ENCODE data around the gene NOL7. TPM values are rescaled to one million over a fixed set of nuclear protein-coding genes. Genes with fewer than 3 reads are reported as not detected.

The NOL7 gene
- total RNA-seq, 4 donors from 2014 or later, result 63.5 to 87.1 (median 77.7) TPM

- no peak for ATAC-seq (ENCODE audit: low FRiP score)
- no peak for DNase-seq (ENCODE audit: low spot score)
- no peak for TF ChIP-seq CTCF (IDR thresholded peaks at IDR 0.05)
Observed at GRCh38 chr6:13668291-13668928, 53.3 kb downstream of the NOL7 start.

GRCh38 chr6:13669476-13669875, 54.3 kb downstream of the NOL7 start:
- no peak for TF ChIP-seq CTCF (IDR thresholded peaks at IDR 0.05)
- DNase-seq (ENCODE audit: low spot score) (no peak), ATAC-seq (ENCODE audit: low FRiP score) (no peak)

Other genes with a start within 250 kb of the NOL7 start
- gene GFOD1, start 127.7 kb upstream of the NOL7 start, total RNA-seq, result 10 to 100 TPM; 12.2 to 78.2 (median 45.7) TPM
- 10 to 100 TPM in 2 of 4 donors, 1 to 10 TPM in 2; 6.0 to 16.9 (median 9.7) TPM for gene SIRT5, start 40.7 kb upstream of the NOL7 start, total RNA-seq
- 10 to 100 TPM; 28.8 to 35.6 (median 32.3) TPM for gene RANBP9, start 96.5 kb downstream of the NOL7 start, total RNA-seq
- 10 to 100 TPM in 3 of 4 donors, 1 to 10 TPM in 1; 7.7 to 12.3 (median 11.8) TPM for gene MCUR1, start 199.2 kb downstream of the NOL7 start, total RNA-seq